HepG2 (cell line): Measurements from ENCODE around the gene NCOA7. TPM values are rescaled to one million over a fixed set of nuclear protein-coding genes. Genes with fewer than 3 reads are reported as not detected.

ENCODE experiments used
- ATAC-seq: fragments of 200-7000 bp; cut with Tn5 transposase; 3 replicates; pipeline ENCODE4 v1.9.1; 2020; ENCODE audit warnings: mild to moderate bottlenecking, moderate library complexity
- BruUV-seq: library from RNA; stranded (reverse); fragments of 400-500 nt; replicated peaks from 2 replicates; lab custom pipeline; 2021; lab: Mats Ljungman, UMichigan
- CTCF ChIA-PET: fragments of 300-600 bp; formaldehyde crosslinking; extraction: SDS; loops from one replicate; lab custom pipeline; 2021; ENCODE audit warnings: low total read pairs, inconsistent platforms, low intra/inter-chr PET ratio; lab: Yijun Ruan, JAX
- POLR2A ChIA-PET: fragments of 350-600 bp; sonication (Branson Sonifier 250); formaldehyde crosslinking; loops from one replicate; lab custom pipeline; 2020; ENCODE audit warnings: antibody characterized with exemption, inconsistent platforms; lab: Yijun Ruan, JAX
- DNase-seq: peaks from one replicate; pipeline ENCODE4 v3.0.0-alpha.2; 2015; ENCODE audit warnings: low spot score
- FAIRE-seq: peaks from 3 replicates; lab custom pipeline; 2011; peaks lifted over from hg19 to GRCh38; lab: Jason Lieb, UNC
- H2AFZ ChIP-seq: one replicate; pipeline ENCODE4 v1.6.1; 2011; ENCODE audit warnings: low read length, inconsistent platforms
- H3K27ac ChIP-seq: fragments of 300-600 bp; 3 replicates; pipeline ENCODE4 v1.8.0; 2011; ENCODE audit warnings: mixed run types, mild to moderate bottlenecking, mixed read lengths, low read length, inconsistent platforms; ENCODE audit not compliant: insufficient read depth; ENCODE audit errors: extremely low read length
- H3K27me3 ChIP-seq, 2 experiments: fragments of 200-600 bp in 1 of 2; 2 replicates in 1 of 2; 3 replicates in 1 of 2; pipeline versions ENCODE4 v1.6.0 to v1.8.0; 2011; ENCODE audit warnings: low read length in 2 of 2, mild to moderate bottlenecking in 2 of 2, moderate library complexity in 2 of 2, inconsistent platforms in 1 of 2; ENCODE audit not compliant: insufficient read depth in 2 of 2, control insufficient read depth in 1 of 2
- H3K36me3 ChIP-seq, 2 experiments: fragments of 200-600 bp in 1 of 2; replicated peaks in 1 of 2; 2 replicates in 1 of 2; 3 replicates in 1 of 2; pipeline versions ENCODE4 v1.5.1 to v1.8.0; 2011; ENCODE audit warnings: low read length in 2 of 2, inconsistent platforms in 1 of 2; ENCODE audit not compliant: insufficient read depth in 2 of 2, control insufficient read depth in 1 of 2
- H3K4me1 ChIP-seq: 2 replicates; pipeline ENCODE4 v1.5.1; 2012; ENCODE audit warnings: low read length, inconsistent platforms; ENCODE audit not compliant: insufficient read depth
- H3K4me2 ChIP-seq: 2 replicates; pipeline ENCODE4 v1.6.0; 2011; ENCODE audit warnings: low read depth, low read length, inconsistent platforms
- H3K4me3 ChIP-seq, 3 experiments: fragments of 200-600 bp in 1 of 3; sonication (generic), shearing (Covaris generic) in 1 of 3; replicated peaks in 1 of 3; 2 replicates each; pipeline ENCODE4 v1.5.1; 2011 to 2016; ENCODE audit warnings: low read length in 3 of 3, inconsistent platforms in 2 of 3, low read depth in 2 of 3, mild to moderate bottlenecking in 2 of 3, control low read depth in 1 of 3, mixed read lengths in 1 of 3; ENCODE audit not compliant: insufficient read depth in 1 of 3
- H3K79me2 ChIP-seq: one replicate; pipeline ENCODE4 v1.6.1; 2011; ENCODE audit warnings: low read length, inconsistent platforms; ENCODE audit not compliant: insufficient read depth
- H3K9ac ChIP-seq: 2 replicates; pipeline ENCODE4 v1.6.0; 2011; ENCODE audit warnings: mild to moderate bottlenecking, low read depth, low read length, inconsistent platforms; ENCODE audit not compliant: insufficient read depth
- H3K9me3 ChIP-seq: 2 replicates; pipeline ENCODE4 v1.5.1; 2012; ENCODE audit warnings: mild to moderate bottlenecking, low read length
- H4K20me1 ChIP-seq: 2 replicates; pipeline ENCODE4 v1.6.0; 2011; ENCODE audit warnings: inconsistent platforms, mild to moderate bottlenecking, low read length, moderate library complexity; ENCODE audit not compliant: insufficient read depth
- BRCA1 ChIP-seq: sonication (generic); formaldehyde crosslinking; IDR thresholded peaks from 2 replicates; pipeline ENCODE4 v1.4.0; 2020; ENCODE audit warnings: missing genetic modification reagents
- GPBP1L1 ChIP-seq: sonication (generic); formaldehyde crosslinking; IDR thresholded peaks from 2 replicates; pipeline ENCODE4 v1.5.0; 2020; ENCODE audit warnings: mild to moderate bottlenecking, missing genetic modification reagents
- IKZF4 ChIP-seq: sonication (generic); formaldehyde crosslinking; IDR thresholded peaks from 2 replicates; pipeline ENCODE4 v1.5.1; 2020; ENCODE audit warnings: borderline replicate concordance, mild to moderate bottlenecking, low read depth, missing genetic modification reagents; ENCODE audit errors: not compliant biosample characterization
- KAT8 ChIP-seq: IDR thresholded peaks from 2 replicates; pipeline ENCODE4 v1.6.1; 2016; ENCODE audit warnings: missing genetic modification reagents, missing compliant biosample characterization
- KLF13 ChIP-seq: sonication (generic); formaldehyde crosslinking; IDR thresholded peaks from 2 replicates; pipeline ENCODE4 v1.4.0; 2020; ENCODE audit warnings: mild to moderate bottlenecking, missing genetic modification reagents
- ONECUT2 ChIP-seq: sonication (generic); formaldehyde crosslinking; IDR thresholded peaks from 2 replicates; pipeline ENCODE4 v1.4.0; 2020; ENCODE audit warnings: missing genetic modification reagents
- SRY ChIP-seq: sonication (generic); formaldehyde crosslinking; IDR thresholded peaks from 2 replicates; pipeline ENCODE4 v1.8.0; 2022; ENCODE audit warnings: mild to moderate bottlenecking, missing genetic modification reagents
- ZFP36 ChIP-seq: fragments of 150-350 bp; IDR thresholded peaks from 2 replicates; pipeline ENCODE4 v1.6.1; 2018; ENCODE audit warnings: borderline replicate concordance, low read length, low read depth; ENCODE audit not compliant: partially characterized antibody
- ZNF205 ChIP-seq: IDR thresholded peaks from 2 replicates; pipeline ENCODE4 v1.6.1; 2018; ENCODE audit warnings: missing biosample characterization, missing genetic modification reagents
- ZNF230 ChIP-seq: sonication (generic); formaldehyde crosslinking; IDR thresholded peaks from 2 replicates; pipeline ENCODE4 v1.4.0; 2020; ENCODE audit warnings: mild to moderate bottlenecking, missing genetic modification reagents
- ZNF282 ChIP-seq: fragments of 450-650 bp; IDR thresholded peaks from 2 replicates; pipeline ENCODE4 v1.6.1; 2018; ENCODE audit not compliant: partially characterized antibody
- ZNF446 ChIP-seq: sonication (generic); formaldehyde crosslinking; IDR thresholded peaks from 2 replicates; pipeline ENCODE4 v1.5.0; 2020; ENCODE audit warnings: mild to moderate bottlenecking, missing genetic modification reagents
- ZNF530 ChIP-seq: sonication (generic); formaldehyde crosslinking; IDR thresholded peaks from 2 replicates; pipeline ENCODE4 v1.5.0; 2020; ENCODE audit warnings: low read depth, mild to moderate bottlenecking, missing genetic modification reagents
- ZNF644 ChIP-seq: IDR thresholded peaks from 2 replicates; pipeline ENCODE4 v1.6.1; 2016; ENCODE audit warnings: low read depth
- ZNF775 ChIP-seq: sonication (generic); formaldehyde crosslinking; IDR thresholded peaks from 2 replicates; pipeline ENCODE4 v1.4.0; 2020; ENCODE audit warnings: missing genetic modification reagents, mild to moderate bottlenecking, moderate library complexity, borderline replicate concordance
- ZSCAN12 ChIP-seq: sonication (generic); formaldehyde crosslinking; IDR thresholded peaks from 2 replicates; pipeline ENCODE4 v1.9.0; 2021; ENCODE audit warnings: mild to moderate bottlenecking, missing genetic modification reagents
- WGBS: methylation state at CpG from one replicate; pipeline ENCODE4 v1.1.6; 2017; ENCODE audit warnings: low lambda C conversion rate; 5-methylcytosine and 5-hydroxymethylcytosine counted together
- in situ Hi-C: cut with HindIII; loops from 2 replicates; pipeline ENCODE4 v1.10.0; 2017; ENCODE audit warnings: low pct_unique_long_range_greater_than_20kb; ENCODE audit not compliant: extremely low pct_ligation_motif_present
- intact Hi-C: fragments of 100-400 bp; cut with micrococcal nuclease; formaldehyde crosslinking; loops from one replicate; pipeline ENCODE4 v1.10.0; 2022; ENCODE audit not compliant: unreplicated experiment
- polyA plus RNA-seq, 8 experiments: library from polyadenylated mRNA; depleted of rRNA in 3 of 8; stranded (reverse) in 7 of 8; unstranded in 1 of 8; fragments of >200 nt; fragmentation: Illumina TruSeq in 4 of 8; extraction: Trizol in 4 of 8; gene quantifications; 2 replicates each; pipeline versions ENCODE4 v1.2.1 to v1.2.3, GENCODE V29; 2011 to 2016; ENCODE audit warnings: low read depth in 4 of 8, missing spikeins in 1 of 8, mixed read lengths in 1 of 8; ENCODE audit not compliant: insufficient read depth in 1 of 8
- total RNA-seq, 5 experiments: library from RNA; depleted of rRNA; stranded (reverse); fragments of >200 nt; fragmentation: Illumina TruSeq; extraction: Trizol; gene quantifications; 2 replicates each; pipeline ENCODE4 v1.2.3, GENCODE V29; 2016; ENCODE audit warnings: low read depth in 1 of 5

The NCOA7 gene
- total and polyA plus RNA-seq, 2 of the 13 experiments (the other 11 are each of a cell fraction or from before 2014, with no cell fraction given) = 13.6 to 20.8 TPM

- intact Hi-C loops (no loop called here), in situ Hi-C loops (no loop called here)
- DNase-seq = no peak
- TF ChIP-seq ZNF644 (CRISPR knock-in tag) (no peak), ZNF775 (no peak), ZSCAN12 (no peak), ONECUT2 (CRISPR knock-in tag) (no peak), ZNF230 (no peak), IKZF4 (no peak), KLF13 (CRISPR knock-in tag) (no peak), ZNF282 (no peak), ZNF446 (no peak), BRCA1 (no peak), SRY (CRISPR knock-in tag) (no peak), GPBP1L1 (CRISPR knock-in tag) (no peak), ZNF530 (CRISPR knock-in tag) (no peak), ZFP36 (no peak), KAT8 (CRISPR knock-in tag) (no peak), ZNF205 (no peak)
- Histone ChIP-seq H4K20me1 (no peaks in the 10 kb centered on the region), H3K4me1 (peaks cover 2% of the 10 kb centered on the region), H3K36me3 (no peaks in the 10 kb centered on the region), H3K27ac (no peak overlapping the region), H3K9me3 (no peaks in the 10 kb centered on the region), H3K4me2 (no peak overlapping the region), H3K27me3 (no peaks in the 10 kb centered on the region), H3K4me3 (no peak overlapping the region), H2AFZ (no peak overlapping the region), H3K9ac (no peak overlapping the region), H3K79me2 (no peaks in the 10 kb centered on the region)
- ChIA-PET POLR2A (no interaction called here), CTCF (no interaction called here)
- FAIRE-seq = no peak
- ATAC-seq = no peak
- no TSS peak for BruUV-seq
- WGBS = 88% methylated on average over 1 of the region's 1 CpG
Measured at GRCh38 chr6:125839879-125840278, 49.1 kb downstream of the NCOA7 start.
